HG03565 (cell line): Measurements from ENCODE around the gene INHA.
A peak's percentile ranks its signal among the peaks of the same experiment; 100 is the strongest.

Experiments used
- ATAC-seq: cut with Tn5 transposase; IDR thresholded peaks from one replicate; pipeline ENCODE4 v1.9.1; 2021; ENCODE audit warnings: mild to moderate bottlenecking, moderate library complexity; ENCODE audit not compliant: unreplicated experiment

Gene INHA

DNA sequence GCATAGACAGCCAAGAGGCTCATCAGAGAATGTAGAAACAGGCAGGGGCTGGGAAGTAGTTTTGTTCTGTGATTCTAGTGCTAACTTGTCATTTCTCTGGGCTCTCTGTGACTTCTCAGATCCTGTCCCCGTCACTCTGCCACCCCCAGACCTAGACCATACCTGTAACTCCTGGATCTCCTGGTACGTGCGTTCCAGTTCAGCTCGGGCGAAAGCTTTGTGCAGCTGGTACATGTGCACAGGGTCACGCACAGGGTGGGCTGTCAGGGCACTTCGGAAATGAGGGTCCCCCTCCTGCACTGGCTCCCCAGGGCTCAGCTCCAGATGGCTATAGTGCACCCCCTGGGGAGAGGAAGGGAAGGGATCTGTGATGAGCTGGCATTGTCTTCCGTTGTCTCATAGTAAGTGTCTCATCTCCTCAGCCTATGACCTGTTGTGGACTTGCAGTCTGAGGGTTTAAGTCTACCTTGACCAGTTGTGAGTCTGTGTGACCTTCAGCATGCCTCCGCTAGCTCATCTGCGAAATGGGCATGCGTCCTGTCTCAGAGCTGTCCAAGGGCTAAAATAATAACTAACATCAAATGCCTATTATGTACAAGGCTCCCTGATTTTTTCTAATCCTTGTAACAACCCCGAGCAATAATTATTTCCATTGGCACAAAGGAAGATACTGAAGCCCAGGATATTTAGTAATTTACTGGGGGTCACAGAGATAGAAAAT is 31.2 kb upstream of the INHA start:
- no peak for ATAC-seq

DNA sequence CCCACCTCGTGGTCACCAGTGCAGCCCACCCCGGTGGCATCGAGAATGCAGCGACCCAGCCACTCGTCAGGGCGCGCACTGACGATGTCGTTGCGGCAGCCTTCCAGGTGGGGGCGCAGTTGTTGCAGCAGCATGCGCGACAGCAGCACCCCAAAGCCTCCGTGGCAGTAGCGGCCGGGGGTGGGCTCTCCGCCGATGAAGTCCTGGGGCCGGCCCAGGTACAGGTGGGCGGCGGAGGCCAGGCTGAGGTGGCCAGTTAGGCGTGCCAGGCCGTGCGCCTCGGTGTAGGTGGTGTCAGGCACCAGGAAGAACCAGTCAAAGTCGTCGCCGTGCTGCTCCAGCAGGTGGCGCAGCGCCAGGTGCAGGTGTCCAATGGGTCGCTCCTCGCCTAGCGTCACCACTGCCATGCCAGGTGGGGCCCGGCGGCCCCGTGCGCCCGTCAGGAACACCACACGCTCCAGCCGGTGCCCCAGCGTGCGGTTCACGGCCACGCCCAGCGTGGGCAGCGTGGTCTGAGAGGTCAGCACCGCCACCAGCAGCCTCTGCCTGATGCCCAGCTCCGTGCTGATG is 30.4 kb upstream of the INHA start:
- peak; percentile 46 for ATAC-seq

DNA sequence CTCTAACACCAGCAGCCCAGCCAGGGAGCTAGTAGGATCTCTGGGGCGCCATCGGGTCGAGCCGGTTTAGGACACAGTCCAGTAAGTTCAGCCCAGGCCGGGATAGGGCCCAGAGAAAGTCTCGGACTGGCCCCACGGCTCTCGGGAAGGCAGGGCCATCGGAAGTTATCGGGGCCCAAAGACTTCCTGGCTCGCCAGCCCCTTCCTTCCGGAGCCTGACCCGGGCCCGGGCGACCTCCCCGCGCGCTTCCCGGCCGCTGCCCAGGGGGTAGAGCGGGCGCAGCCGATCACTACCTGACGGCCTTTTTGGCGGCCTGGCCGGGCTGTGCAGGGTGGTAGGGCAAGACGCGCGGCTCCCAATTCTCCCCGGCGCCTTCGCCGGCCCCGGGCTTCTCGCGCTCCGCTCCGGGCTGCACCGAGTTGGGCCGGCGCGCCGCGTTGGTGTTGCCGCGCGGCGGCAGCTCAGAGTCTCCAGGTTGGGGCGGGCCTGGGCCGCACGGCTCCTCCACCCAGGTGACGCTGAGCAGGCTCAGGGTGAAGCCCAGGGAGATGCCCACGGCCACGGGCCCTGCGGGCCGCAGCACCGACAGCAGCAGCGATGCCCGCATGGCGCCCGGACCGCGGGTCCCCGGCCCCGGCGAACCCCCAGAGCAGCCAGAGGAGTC is 29.0 kb upstream of the INHA start:
- ATAC-seq: peak; percentile 21

DNA sequence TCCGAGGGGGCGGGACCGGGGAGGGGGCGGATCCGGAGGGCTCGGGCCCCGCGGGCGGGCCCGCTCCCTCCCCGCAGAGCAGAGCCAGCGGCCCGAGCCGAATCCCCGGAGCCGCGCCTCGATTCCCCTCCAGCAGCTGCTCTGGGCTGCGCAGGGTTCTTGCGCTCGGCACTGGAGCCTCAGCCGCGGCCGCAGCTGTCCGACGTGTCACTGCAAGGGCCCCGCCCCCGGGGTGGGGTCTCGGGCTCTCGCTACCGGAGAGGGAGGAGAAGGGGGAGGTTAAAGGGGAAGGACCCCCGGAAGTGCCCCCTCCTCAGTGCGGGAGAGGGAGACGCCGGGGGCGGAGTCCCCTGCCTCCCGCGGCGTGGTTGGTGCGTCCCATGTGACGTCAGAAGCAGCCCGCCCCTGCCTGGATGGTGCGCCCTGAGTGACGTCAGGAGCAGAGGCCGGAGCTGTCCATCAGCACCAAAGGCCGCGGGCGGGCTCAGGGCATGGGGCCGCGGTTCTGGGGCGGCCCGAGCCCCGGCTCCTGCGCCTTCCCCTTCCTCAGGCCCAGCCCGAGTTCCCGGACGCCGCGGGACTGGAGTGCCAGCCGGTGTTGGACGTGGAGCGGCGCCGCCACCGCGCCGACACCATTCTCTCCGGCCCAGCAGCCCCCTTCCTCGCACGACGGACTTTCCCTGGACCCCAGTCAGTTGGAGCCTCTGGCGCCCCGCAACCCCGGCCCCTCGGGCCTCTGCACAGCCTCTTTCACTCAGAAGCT is 28.3 kb upstream of the INHA start, which contains the start of the genes CHPF and TMEM198:
TSS of gene CHPF (minus strand) at position 214 of the 763 bp plus-strand sequence. CDS start 271 bp downstream, outside the sequence.
TSS of gene TMEM198 (plus strand) at position 433 of the 763 bp plus-strand sequence. CDS start 700 bp downstream, outside the sequence.
- peak; percentile 63 for ATAC-seq

DNA sequence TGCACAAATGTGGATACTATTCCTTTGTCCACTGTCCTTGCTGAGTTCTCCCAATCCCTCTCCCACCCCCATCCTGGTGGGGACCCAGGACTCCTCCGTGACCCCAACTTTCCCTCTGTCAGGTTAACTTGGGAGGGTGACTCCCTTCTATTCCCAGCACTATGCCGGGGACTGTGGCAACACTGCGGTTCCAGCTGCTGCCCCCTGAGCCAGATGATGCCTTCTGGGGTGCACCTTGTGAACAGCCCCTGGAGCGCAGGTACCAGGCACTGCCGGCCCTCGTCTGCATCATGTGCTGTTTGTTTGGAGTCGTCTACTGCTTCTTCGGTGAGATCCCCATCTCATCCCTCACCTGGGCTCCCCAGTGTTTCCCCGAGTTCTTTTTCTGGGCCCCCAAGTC is 27.5 kb upstream of the INHA start:
- ATAC-seq: no peak

DNA sequence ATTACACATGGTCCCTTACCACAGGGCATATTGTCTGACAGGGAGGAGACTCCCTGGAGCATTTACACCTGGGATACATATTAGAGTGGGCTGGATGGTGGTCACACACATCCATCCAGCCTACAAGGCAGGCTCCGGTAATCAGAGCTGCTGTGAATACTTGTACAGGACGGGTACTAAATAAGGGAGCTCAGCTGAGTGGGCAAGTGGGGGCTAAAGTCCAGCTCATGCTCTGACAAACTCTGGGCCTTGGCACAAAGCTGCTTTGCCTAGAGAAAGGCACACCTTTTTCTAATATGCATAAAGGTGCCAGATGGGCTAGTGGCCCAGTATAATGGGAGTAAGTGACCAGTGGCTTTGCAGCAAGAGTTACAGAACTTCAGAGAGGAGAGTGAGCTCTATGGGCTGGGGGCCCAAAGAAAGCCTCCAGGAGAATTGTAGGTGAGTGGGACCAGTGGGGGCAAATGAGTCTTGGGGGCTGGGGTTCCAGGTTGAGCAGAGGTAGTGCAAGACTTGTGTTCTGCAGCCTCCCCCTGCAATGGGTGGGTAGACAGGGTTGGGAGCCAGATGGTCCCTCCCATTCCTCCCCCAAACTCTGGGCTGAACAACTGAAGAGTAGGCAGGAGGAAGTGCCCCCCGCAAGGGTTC is 26.7 kb upstream of the INHA start:
- ATAC-seq: no peak

DNA sequence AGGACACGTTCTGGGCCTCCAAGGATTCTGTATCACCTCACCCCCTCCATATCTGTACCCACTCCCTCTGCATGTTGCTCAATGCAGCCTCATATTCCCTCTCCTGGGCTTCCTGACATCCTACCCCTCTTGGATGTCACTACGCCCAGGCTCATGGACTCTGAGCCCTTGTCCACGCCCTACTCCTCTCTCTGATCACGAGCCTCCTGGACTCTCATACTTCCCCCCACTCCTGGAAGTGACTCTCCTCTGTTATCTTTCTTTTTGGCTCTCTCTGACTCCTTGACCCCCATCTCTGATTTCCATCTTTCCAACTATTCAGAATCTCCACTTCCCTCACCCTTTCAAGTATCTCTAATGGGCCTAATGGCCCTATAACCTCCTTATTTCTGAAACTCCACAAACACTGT is 26.2 kb upstream of the INHA start:
- no peak for ATAC-seq

DNA sequence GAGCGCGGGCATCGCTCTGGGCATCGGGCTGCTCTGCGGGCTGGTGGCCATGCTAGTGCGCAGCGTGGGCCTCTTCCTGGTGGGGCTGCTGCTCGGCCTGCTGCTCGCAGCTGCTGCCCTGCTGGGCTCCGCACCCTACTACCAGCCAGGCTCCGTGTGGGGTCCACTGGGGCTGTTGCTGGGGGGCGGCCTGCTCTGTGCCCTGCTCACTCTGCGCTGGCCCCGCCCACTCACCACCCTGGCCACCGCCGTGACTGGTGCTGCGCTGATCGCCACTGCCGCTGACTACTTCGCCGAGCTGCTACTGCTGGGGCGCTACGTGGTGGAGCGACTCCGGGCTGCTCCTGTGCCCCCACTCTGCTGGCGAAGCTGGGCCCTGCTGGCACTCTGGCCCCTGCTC is 24.5 kb upstream of the INHA start:
- no peak for ATAC-seq

DNA sequence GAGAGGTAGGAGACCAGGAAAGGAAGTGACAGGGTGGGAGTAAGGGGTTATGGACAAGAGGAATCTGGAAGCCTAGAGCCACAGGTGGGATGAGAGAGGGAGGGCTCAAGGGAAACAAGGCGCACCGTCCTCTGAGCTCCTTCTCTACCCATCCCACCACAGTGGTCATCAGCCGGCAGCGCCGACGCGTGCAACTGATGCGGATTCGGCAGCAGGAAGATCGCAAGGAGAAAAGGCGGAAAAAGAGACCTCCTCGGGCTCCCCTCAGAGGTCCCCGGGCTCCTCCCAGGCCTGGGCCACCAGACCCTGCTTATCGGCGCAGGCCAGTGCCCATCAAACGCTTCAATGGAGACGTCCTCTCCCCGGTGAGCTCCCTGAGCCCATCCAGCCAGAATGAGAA is 23.1 kb upstream of the INHA start:
- no peak for ATAC-seq

DNA sequence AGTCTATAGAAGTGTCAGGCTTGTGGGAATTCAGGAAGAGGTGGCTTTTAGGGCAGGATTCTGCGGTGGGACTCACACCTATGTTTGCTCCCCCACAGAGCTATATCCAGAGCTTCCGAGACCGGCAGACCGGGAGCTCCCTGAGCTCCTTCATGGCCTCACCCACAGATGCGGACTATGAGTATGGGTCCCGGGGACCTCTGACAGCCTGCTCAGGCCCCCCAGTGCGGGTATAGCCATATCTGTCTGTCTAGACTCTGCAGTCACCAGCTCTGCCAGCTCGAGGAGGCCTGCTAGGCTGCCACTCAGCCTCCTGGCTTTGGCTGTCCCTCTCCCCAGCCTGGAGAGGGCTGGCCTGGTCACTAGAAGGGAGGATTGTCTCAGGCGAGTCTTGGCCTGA is 22.5 kb upstream of the INHA start:
- ATAC-seq: no peak

DNA sequence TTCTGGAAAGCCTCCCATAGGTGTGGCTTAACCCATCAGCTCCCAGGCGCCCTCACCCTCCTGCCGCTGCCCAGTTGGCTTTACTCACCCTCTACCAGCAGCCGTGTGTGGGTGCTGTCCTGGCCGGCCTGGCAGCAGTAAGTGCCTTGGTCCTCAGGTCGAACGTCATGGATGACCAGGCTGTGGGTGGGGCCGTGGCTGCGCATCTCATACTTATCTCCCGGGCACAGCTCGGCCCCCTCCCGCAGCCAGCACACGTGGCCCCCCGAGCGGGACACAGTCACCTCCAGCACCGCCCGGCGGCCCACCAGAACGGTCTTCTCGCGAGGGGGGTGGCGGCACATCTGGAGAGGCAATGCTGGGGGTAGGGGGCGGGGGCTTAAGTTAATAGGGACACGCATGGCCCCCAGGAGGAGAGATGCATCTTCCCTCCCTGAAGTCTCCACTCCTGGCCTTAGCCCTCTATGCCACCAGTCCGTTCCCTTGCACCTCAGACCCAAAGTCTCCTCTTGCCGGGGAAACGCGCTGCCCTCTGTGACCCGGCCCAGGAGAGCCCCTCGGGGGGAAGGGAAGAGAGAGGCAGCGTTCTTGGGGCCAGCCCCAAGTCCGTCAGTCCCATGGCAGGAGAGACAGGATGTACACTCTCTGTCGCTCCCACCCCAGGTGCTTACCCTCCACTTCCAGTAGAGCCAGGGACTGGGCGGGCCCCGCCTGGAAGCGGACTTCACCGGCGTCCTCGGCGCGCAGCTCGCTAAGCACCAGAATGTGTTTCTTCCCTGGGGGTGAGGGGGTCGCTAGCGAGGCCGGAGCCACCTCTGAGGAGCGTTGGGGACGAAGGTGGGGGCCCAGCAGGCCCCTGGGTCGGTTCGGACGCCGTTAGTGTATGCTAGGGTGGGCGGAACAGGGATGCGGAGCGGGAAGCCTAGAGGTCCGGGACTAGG is 20.4 kb upstream of the INHA start:
- peak; percentile 18 for ATAC-seq

DNA sequence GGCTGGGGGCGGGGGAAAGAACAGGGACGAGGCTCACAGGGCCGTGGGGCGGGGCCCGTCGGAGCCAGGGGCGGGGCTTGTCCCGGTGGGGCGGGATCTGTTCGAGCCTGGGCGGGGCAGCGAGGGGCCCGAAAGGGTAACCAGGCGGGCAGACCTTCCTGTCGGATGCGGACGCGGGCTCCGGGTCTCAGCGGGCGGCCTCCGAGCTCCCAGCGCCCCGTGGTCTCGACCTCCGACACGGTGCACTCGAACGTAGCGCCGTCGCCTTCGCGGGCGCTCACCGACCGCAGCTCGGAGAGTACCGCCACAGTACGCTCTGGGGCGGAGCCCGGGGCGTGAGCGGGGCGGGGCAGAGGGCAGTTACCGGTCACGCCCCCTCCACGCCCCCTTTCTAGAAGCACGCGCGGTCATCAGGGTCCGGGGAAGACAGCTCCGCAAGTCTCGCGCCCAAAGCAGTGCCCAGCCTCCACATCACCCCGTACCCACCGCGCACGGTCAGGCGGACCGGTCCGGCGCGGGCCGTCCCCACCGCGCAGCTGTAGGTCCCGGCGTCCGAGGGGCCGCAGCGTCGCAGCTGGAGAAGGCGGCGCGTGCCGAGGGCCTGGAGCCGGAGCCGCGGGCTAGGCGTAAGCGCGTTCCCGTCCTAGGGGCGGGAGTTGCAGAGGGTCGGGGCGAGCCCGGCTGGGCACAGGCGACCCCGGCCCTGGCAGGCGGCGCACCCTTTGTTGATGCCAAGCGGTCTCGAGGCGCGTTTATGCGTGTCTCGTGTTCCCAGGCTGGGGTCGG is 19.5 kb upstream of the INHA start:
- ATAC-seq: peak; percentile 84

DNA sequence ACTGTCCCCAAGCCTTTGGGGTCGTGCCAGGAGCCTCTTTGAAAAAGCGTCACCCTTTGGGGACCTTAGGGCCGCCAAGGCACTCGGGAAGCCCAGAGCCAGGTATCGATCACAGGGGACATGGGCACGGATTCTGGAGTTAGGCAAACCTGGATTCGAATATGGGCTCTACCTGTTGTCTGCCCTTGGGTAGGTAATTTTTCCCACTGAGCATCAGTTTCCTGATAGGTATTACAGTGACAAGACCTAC is 19.0 kb upstream of the INHA start:
- no peak for ATAC-seq

DNA sequence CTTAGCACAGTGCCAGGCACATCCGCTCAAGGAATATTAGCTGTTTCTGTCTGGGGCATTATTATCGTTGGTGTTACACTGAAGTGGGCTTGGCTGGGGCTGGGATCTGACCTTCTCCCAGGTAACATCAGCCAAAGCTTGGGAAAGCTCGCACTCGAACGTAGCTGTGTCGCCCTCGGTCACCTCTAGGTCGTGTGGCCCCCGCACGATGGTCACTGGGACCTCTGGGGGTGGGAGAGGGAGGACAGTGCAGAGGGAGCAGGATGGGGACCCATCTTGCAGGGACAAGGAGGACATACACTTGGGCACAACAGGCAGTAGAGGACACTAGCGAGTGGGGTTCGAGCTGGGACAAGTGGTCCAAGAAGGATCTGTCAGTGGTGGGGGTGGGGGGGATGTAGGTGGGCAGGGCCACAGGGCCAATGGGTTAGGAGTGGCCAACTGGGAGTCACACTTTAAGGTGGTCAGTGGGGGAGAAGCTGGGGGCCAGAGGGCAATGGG is 18.6 kb upstream of the INHA start:
- no peak for ATAC-seq

DNA sequence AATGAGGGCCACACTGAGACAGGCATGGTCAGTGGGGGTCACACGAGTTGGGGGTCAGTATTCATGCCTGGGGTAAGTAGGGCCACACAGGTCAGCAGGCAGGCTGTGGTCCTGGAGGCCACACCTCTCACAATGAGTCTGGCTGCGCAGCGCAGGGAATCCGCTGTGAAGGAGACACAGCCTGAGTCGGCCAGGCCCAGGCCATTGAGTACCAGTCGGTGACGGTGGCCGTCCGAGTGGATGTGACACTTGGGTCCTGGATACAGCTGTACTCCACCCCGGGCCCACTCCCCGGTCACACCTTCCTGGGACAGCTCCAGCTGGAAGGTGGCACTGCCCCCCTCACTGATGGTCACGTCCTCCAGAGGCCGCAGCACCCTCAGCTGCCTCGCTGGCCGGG is 17.8 kb upstream of the INHA start:
- no peak for ATAC-seq

DNA sequence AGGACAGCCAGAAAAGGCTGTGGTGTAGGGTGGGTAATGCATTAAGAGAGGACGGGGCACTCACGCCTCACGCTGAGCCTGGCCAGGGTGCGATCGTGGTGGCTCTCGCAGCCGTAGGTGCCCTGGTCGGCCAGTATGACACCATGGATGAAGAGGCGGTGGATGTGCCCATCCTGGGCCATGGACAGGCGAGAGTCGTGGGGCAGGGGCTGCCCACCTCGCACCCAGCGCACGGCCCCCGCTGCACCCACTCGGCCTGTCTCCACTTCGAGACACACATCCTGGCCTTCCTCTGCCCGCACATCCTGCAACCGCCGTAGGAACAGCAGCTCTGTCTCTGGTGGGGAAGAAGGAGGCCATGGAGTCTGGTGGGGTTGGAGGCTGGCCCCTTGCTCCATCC is 16.2 kb upstream of the INHA start:
- no peak for ATAC-seq

DNA sequence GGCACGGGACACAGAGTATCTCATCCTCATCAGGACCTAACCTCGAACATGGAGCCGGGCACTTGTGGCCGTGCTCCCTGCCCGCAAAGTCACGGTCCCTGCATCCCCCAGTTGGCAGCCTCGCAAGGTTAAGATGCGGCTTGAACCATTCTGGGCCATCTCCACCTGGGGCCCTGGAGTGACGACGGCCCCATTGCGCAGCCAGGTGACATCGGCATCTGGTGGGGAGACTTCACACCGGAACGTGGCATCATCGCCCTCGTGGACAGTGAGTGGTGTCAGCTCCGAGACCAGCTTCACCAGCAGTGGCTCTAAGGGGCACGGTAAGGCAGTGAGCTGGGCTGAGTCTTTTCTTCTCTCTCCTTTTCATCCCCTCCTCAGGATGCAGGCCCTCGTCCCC is 15.7 kb upstream of the INHA start:
- ATAC-seq: no peak

DNA sequence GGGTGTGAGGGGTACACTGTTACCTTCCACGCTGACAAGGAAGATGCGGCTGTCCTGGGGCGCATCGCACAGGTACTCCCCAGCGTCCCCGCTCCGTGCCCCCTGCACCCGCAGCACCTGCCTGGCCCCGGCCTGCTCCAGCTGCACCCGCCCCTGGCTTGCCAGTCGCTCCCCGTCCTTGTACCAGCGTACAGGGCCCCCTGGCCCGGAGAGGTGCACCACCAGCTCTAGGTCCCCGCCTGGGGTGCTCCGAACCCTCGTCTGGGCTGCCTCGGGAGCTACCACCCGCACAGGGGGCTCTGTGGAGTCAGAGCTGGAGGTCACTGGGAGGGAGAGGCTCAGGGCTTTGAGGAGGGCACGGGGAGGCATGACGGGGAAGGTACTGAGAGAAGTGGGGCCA is 14.8 kb upstream of the INHA start:
- ATAC-seq: no peak
